Activated CD4-positive, CD25-positive, alpha-beta regulatory T cell treated with anti-CD3 and anti-CD28 coated beads, Interleukin-2, amount 50 U/mL, for 16 hours (primary cell): ENCODE measurements around the gene PKD1L1.

Source experiments
- DNase-seq: peaks from one replicate; pipeline ENCODE4 v3.0.0-alpha.2; 2020; ENCODE audit warnings: low read depth, low spot score

The PKD1L1 gene

GRCh38 chr7:47875998-47876744 lies 72.1 kb downstream of the PKD1L1 start:
- no peak for DNase-seq

GRCh38 chr7:47875406-47875805 lies 72.9 kb downstream of the PKD1L1 start:
- no peak for DNase-seq

GRCh38 chr7:47873762-47874161 lies 74.5 kb downstream of the PKD1L1 start:
- DNase-seq = no peak

- no peak for DNase-seq
These were observed 81.0 kb downstream of the PKD1L1 start for GRCh38 chr7:47867286-47867685.

GRCh38 chr7:47866120-47866519 lies 82.1 kb downstream of the PKD1L1 start:
- no peak for DNase-seq

GRCh38 chr7:47852330-47853245 lies 95.7 kb downstream of the PKD1L1 start:
- DNase-seq = no peak

GRCh38 chr7:47847207-47847606 lies 101.1 kb downstream of the PKD1L1 start:
- no peak for DNase-seq

GRCh38 chr7:47846138-47846836 lies 102.0 kb downstream of the PKD1L1 start:
- DNase-seq = no peak

- no peak for DNase-seq
These were observed 104.0 kb downstream of the PKD1L1 start for GRCh38 chr7:47844311-47844710.

GRCh38 chr7:47843291-47843690 lies 105.0 kb downstream of the PKD1L1 start:
- DNase-seq = no peak

GRCh38 chr7:47839381-47839780 lies 108.9 kb downstream of the PKD1L1 start:
- DNase-seq = no peak

- no peak for DNase-seq
These were observed 110.4 kb downstream of the PKD1L1 start for GRCh38 chr7:47837826-47838225.

- DNase-seq = no peak
These were observed 111.6 kb downstream of the PKD1L1 start for GRCh38 chr7:47836503-47837202.

- DNase-seq = no peak
These were observed 112.2 kb downstream of the PKD1L1 start for GRCh38 chr7:47836080-47836479.

GRCh38 chr7:47833211-47833610 lies 115.1 kb downstream of the PKD1L1 start:
- DNase-seq = no peak

- DNase-seq = no peak
These were observed 116.1 kb downstream of the PKD1L1 start for GRCh38 chr7:47832105-47832715.

GRCh38 chr7:47830015-47830414 lies 118.3 kb downstream of the PKD1L1 start:
- no peak for DNase-seq

GRCh38 chr7:47827871-47828270 lies 120.4 kb downstream of the PKD1L1 start:
- no peak for DNase-seq

- DNase-seq = no peak
These were observed 120.9 kb downstream of the PKD1L1 start for GRCh38 chr7:47827351-47827756.

GRCh38 chr7:47826754-47827153 lies 121.5 kb downstream of the PKD1L1 start:
- no peak for DNase-seq

- no peak for DNase-seq
These were observed 128.7 kb downstream of the PKD1L1 start for GRCh38 chr7:47819607-47819920.
